COR-L47 (cell line): ENCODE data around the gene AHSG.
"Not testable (repeated sequence)": the region's sequence is repeated elsewhere in the genome, so short reads cannot be mapped to it uniquely, and the experiment has no call there.

ENCODE experiments used
- DNase-seq: peaks from one replicate; lab custom pipeline; 2025; lab: John Stamatoyannopoulos, UW

Gene AHSG

DNA sequence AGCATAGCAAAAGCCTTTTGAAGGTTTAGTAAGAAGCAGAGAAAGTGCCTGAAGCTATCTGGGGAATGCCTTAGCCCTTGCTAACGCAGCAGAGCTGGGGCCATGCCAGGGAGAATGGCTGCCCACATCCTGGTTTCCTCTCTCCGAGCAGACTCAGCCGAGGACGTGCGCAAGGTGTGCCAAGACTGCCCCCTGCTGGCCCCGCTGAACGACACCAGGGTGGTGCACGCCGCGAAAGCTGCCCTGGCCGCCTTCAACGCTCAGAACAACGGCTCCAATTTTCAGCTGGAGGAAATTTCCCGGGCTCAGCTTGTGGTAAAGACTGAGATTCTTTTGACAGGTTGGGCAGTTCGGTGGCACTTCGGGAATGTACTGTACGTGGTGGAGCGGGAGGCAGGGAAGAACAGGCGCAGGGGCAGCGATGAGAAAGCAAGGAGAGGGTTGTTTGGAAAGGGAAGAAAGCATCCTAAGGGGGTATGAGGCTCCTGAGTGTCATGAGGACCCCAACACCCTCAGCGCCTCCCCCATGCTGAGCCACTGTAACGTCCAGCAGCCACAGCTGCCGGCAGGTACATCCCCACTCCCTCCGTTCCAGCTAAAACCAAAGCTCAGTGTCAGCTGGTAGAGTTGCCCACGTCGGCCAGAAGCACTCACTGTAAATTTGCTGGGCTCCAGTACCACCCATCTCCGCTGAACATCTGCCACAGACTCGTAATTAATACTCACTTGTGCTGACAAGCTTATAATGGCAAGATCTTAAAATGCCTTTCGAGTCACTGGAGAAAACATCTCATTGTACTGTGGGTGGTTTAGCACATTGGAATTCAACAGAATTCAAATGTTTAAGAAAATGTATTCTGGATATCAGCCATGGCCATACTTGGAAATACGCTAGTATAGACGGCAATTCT, 4.4 kb downstream of the AHSG start:
- DNase-seq, result peak; percentile 54

GRCh38 chr3:186618318-186618938, 5.6 kb downstream of the AHSG start:
- DNase-seq, result no peak

GRCh38 chr3:186619787-186620212, 6.9 kb downstream of the AHSG start:
- DNase-seq, result no peak

DNA sequence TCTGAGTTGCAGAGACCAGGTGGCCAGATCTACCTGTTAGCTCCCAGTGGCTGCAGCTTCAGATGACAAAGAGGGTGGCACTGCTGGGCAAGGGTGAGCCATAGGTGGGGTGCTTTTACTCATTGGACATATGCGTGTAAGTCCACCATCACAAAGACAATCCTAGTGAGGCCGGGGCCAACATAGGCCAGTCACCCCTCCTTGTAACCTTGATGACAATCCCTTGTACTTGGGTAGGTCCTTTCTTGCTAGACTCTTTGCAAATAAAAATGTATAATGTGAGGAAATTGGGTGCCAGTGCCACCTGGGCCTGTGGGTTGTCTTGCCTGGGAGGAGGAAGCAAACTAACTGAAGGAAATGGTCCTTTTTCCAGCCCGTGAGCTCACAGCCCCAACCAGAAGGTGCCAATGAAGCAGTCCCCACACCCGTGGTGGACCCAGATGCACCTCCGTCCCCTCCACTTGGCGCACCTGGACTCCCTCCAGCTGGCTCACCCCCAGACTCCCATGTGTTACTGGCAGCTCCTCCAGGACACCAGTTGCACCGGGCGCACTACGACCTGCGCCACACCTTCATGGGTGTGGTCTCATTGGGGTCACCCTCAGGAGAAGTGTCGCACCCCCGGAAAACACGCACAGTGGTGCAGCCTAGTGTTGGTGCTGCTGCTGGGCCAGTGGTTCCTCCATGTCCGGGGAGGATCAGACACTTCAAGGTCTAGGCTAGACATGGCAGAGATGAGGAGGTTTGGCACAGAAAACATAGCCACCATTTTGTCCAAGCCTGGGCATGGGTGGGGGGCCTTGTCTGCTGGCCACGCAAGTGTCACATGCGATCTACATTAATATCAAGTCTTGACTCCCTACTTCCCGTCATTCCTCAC, 7.6 kb downstream of the AHSG start:
- DNase-seq, result no peak

GRCh38 chr3:186621894-186622650, 9.2 kb downstream of the AHSG start:
- no peak for DNase-seq

DNA sequence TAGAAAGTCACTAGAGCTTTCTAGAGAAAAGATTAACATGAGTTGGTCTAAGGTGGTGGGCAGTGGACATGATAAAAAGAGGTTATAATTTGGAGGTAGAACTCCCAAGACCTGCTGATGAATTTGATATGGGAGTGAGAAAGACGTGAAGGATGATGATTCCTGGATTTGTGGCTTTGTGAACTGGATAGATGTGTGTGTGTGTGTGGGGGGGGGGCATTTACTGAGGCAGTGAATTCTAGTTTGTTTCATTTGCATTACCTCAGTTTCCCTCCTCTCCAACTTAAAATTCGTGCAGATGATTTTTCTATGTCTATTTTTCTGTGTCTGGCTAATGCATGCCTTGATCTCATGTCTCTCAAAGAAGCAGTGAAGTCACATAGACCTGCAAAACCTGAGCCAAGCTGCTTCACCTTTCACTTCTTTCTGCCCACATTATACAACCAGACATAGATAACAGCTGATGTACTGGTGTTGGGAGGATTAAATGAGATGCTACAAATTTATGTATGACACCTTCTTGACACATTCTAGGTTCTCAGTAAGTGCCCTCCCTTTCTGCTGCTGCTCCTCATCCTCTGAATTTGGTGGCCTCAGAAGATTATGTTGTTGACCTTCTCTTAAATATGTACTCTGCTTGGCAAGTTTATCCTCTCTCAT, 9.9 kb downstream of the AHSG start:
- DNase-seq, result no peak

GRCh38 chr3:186624598-186624997, 11.7 kb downstream of the AHSG start:
- DNase-seq, result no peak

DNA sequence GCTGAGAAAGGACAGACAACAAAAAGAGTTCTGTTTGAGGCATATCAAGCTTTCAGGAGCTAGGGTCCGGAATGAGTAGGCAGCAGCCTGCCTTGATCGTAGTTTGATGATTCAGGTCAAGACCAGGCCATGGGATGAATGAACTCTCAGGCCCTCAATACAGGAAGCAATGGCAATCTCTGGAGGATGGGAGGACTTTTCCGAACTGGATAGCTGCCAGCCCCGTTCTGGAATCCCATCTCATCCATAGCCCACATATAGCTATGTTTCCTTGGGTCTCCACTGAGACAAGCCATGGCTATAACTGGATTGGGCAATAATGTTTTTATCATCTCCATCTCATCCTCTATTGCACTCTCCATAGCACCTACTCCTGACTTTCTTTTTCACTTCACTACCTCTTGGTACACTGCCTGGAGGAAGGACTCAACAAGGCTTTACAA, 12.8 kb downstream of the AHSG start:
- no peak for DNase-seq

DNA sequence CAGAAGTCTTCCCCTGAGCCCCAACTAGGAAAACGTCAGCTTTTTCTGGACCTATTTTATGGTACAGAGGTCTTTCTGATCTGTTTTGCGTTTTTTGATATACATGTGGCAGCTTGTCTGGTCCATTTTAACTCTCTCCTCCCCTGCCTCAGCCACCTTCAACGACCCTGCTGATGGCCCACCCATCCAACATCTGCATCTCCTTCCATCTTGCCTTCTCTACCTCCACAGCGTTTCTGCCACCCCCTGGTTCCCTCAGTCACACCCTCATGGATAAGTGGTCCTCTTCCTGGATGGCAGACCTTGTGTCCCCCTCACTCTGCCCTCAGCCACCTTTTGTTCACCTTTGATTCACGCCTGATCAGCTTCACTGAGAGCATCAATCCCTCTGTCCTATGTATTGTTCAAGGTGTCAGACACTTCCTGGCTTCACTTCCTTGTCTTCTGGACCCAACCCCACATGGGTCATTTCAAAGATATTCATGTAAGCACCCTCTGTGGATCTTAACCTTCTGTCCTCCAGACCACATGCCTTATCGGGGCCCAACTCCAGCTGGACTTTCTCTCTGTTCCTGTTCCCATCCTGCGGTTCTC, 13.5 kb downstream of the AHSG start:
- DNase-seq, result no peak

GRCh38 chr3:186627852-186628414, 15.1 kb downstream of the AHSG start:
- no peak for DNase-seq

DNA sequence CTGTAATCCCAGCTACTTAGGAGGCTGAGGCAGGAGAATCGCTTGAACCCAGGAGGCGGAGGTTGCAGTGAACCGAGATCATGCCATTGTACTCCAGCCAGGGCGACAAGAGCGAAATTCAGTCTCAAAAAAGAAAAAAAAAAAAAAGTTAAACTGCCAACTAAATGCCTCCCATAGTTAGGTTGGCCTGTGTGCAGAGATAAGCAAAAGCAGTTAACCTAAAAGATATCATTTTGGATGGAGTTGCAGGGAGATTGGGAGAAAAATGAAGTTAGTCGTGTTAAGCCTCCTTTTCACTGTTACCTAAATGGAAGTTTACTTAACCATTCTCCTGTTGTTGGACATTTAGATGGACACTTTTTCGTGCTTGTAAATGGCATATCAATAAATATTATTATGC, 15.9 kb downstream of the AHSG start:
- DNase-seq, result no peak

GRCh38 chr3:186630950-186631641, 18.2 kb downstream of the AHSG start:
- no peak for DNase-seq

- DNase-seq, result no peak
Measured at GRCh38 chr3:186633481-186633880, 20.6 kb downstream of the AHSG start.

GRCh38 chr3:186634207-186634606, 21.3 kb downstream of the AHSG start:
- not testable (repeated sequence) for DNase-seq

DNA sequence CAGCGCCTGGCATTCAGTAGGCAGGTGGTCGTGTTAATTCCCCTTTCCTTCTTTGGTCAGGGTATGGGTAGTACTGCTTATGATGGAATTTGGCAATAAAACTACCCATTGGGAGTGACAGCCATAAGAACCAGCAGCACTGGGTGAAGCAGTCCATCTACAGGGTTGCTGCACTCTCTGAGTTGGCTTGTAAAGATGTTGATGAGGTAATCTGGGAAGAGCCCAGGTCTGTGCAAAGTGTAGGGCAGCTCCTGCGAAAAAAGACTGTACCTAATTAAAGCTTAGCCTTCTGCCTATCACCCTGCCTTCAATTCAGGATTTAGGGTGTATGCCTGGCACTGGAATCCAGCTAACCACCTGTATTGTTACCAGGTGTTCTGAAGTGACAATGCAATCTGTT, 22.7 kb downstream of the AHSG start:
- DNase-seq, result no peak

DNA sequence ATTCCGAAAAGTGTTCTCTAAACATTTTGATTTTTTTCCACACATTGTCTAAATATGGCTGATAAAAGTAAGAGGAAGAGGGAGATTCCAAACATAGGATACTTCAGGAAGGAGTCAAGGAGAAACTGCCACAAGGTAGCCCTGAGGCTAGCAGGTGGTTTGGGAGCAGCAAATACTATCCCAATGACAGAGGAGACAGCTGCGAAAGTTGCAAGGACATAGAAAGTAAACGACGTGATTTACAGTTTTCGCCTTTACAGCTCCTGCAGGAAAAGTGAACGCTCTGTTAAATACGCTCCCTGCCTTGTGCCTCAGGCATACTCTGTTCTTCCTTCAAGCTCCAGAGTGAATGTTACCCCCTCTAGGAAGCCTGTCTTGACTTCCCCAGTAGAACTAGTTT, 23.7 kb downstream of the AHSG start:
- no peak for DNase-seq

- no peak for DNase-seq
Measured at GRCh38 chr3:186637686-186638085, 24.8 kb downstream of the AHSG start.

- DNase-seq, result no peak
Measured at GRCh38 chr3:186638259-186638658, 25.4 kb downstream of the AHSG start.

DNA sequence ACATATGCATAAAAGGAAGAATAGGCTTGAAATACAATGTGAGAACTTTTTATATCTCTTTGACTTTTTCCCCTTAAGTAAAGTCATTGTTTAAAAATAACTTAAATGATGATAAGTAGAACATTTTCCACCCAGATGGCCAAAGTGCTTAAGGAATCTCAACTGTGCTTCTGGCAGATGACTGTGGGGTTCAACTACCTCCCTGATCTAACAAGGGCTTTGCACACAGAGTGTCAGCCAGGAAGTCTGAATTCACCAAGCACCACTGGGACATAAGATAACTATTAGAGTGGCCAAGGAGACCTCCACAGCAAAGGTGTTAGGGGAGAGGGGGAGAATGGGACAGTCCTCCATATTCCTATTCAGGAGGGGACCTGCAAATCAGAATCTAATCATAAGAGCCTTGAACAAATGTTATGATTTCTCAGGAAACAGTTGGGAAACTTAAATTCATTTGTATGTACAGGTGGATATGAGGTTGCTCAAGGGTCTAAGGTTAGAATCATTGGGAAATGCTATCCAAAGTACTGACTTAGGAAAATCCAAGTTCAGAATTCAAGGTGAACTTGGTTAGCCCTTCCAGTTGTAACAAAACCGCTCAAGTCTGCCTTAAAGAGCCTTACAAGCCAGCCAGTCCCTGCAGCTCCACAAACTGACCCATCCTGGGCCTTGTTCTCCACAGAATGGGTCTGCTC, 27.1 kb downstream of the AHSG start, which contains the start of gene FETUB:
Gene FETUB (plus strand): TSS at position 622 of the 695 bp plus-strand sequence. CDS start 62 bp downstream, at position 684.
- DNase-seq, result no peak
